BJ (cell line): ENCODE measurements around the gene RNF11. TPM values are rescaled to one million over a fixed set of nuclear protein-coding genes. Genes with fewer than 3 reads are reported as not detected.

Experiments used
- CTCF ChIA-PET: fragments of 350-600 bp; formaldehyde crosslinking; extraction: SDS; loops from one replicate; lab custom pipeline; 2021; ENCODE audit warnings: antibody characterized with exemption, inconsistent platforms; lab: Yijun Ruan, JAX
- POLR2A ChIA-PET: fragments of 300-600 bp; sonication (Branson Sonifier 250); formaldehyde crosslinking; extraction: SDS; loops from one replicate; lab custom pipeline; 2021; ENCODE audit warnings: antibody characterized with exemption; lab: Charles Lee
- DNase-seq: peaks from one replicate; pipeline ENCODE4 v3.0.0-alpha.2; 2011; ENCODE audit warnings: low read depth
- H3K27me3 ChIP-seq: 2 replicates; pipeline ENCODE4 v1.6.0; 2011; ENCODE audit warnings: low read length; ENCODE audit not compliant: control insufficient read depth, insufficient read depth
- H3K36me3 ChIP-seq: 2 replicates; pipeline ENCODE4 v1.5.1; 2011; ENCODE audit warnings: low read length; ENCODE audit not compliant: control insufficient read depth, insufficient read depth
- H3K4me3 ChIP-seq: 2 replicates; pipeline ENCODE4 v1.5.1; 2011; ENCODE audit warnings: low read depth, mild to moderate bottlenecking, control low read depth, low read length
- polyA plus RNA-seq: library from polyadenylated mRNA; depleted of rRNA; stranded (reverse); fragments of >200 nt; gene quantifications from 2 replicates; pipeline ENCODE4 v1.2.3, GENCODE V29; 2011
- TF ChIP-seq, protein P1 (sequence below): IDR thresholded peaks from 2 replicates; pipeline ENCODE4 v1.5.1; 2011; ENCODE audit warnings: low read depth, mild to moderate bottlenecking, control low read depth, inconsistent platforms, low read length, moderate library complexity; ENCODE audit not compliant: insufficient read depth

The RNF11 gene
- polyA plus RNA-seq, 1 experiment = 81.5 TPM

DNA sequence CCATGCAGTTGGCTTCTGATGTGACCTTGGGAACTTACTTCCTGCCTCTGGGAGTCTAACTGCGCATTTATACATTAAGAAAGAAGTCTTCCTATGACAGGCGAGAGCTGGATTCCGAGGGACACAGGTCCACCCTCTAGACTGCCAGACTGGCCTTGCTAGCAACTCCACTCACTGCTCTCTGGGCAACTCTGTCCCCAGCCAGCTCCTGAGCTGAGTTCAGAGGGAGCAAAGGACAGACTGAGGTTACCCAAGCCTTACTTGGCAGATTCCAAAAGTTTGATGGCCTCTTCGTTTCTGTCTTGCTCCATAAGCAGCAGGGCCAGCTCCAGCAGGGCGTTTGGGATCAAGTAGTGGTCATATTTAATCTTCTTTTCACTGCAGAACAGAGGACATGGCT lies 52.5 kb downstream of the RNF11 start:
- Histone ChIP-seq H3K27me3 (no peaks in the 10 kb centered on the region), H3K36me3 (peaks cover 1% of the 10 kb centered on the region; the same call in 1 of the 2 replicates), H3K4me3 (no peak overlapping the region)
- no peak for DNase-seq
- POLR2A ChIA-PET = interaction anchor here (0.6 kb wide), 1 partner anchor 35 kb away, joined by 3 read pairs; no protein-coding TSS in a partner anchor
- CTCF ChIA-PET = interaction anchor here (1.5 to 2.0 kb wide), 3 partner anchors 8 to 99 kb away, joined by 3 to 13 read pairs (median 6); no protein-coding TSS in a partner anchor
- TF ChIP-seq, protein P1, sequence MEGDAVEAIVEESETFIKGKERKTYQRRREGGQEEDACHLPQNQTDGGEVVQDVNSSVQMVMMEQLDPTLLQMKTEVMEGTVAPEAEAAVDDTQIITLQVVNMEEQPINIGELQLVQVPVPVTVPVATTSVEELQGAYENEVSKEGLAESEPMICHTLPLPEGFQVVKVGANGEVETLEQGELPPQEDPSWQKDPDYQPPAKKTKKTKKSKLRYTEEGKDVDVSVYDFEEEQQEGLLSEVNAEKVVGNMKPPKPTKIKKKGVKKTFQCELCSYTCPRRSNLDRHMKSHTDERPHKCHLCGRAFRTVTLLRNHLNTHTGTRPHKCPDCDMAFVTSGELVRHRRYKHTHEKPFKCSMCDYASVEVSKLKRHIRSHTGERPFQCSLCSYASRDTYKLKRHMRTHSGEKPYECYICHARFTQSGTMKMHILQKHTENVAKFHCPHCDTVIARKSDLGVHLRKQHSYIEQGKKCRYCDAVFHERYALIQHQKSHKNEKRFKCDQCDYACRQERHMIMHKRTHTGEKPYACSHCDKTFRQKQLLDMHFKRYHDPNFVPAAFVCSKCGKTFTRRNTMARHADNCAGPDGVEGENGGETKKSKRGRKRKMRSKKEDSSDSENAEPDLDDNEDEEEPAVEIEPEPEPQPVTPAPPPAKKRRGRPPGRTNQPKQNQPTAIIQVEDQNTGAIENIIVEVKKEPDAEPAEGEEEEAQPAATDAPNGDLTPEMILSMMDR = no peak

DNA sequence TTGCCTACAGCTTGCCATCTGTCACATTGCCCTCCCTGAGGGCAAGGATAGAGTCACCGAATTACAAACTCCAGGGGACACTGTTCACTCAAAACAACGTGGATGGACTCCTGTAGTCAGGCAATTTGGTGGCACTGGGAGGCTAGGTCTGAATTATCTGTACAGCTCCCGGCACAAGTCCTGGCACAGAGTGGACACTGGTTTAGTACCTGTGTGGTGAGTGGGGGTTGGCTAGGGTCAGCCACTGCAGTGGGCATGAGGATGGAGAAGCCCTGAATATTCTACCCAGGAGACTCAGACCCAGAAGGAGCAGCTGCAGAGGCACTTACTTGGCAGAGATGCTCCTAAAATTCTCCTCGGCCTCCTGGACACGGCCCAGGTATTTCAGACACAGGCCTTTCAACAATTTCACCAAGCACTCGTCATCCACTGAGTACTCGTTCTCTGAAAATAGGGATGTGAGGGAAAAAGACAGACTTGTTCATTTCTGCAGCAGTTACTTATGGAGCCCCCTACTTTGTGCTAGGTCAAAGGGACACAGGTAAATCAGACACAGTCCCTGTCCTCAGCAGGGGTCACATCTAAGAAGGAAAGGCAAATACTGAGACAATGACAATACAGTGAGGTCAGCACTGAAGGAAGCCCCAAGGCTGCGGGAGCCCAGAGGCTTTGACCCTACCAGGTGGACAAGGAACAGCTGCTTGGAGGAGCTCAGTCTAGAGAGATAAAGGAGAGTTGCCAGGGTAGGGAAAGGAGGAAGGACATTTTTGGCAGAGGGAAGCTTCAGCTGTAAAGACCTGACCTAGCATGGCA lies 53.8 kb downstream of the RNF11 start:
- ChIA-PET POLR2A (no interaction called here), CTCF (interaction anchor here (1.1 kb wide), 1 partner anchor 13 kb away, joined by 3 read pairs; no protein-coding TSS in a partner anchor)
- no peak for DNase-seq
- Histone ChIP-seq H3K4me3 (no peak overlapping the region), H3K36me3 (peaks cover 1% of the 10 kb centered on the region; the same call in 1 of the 2 replicates), H3K27me3 (no peaks in the 10 kb centered on the region)
- TF ChIP-seq, protein P1 = no peak

DNA sequence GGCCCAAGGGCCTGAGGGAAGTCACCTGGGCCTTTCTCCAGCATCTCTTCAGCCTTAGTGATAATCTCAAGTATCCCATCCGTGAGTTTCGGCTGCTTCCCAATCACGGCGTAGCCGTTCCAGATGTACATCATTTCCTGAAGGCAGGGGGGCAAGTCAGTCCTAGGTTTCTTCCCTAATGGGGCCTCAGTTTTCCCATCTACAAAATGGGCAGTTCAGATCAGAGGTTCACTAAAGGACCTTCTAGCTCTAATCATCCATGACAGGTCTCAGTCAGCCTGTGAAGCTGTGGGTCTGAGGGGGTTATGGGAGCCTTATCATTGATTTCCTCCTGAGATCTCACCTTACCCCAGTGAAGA lies 54.4 kb downstream of the RNF11 start:
- TF ChIP-seq, protein P1 = no peak
- ChIA-PET POLR2A (no interaction called here), CTCF (interaction anchor here (0.6 to 1.1 kb wide), 2 partner anchors 14 to 319 kb away, joined by 3 read pairs; no protein-coding TSS in a partner anchor)
- Histone ChIP-seq H3K27me3 (no peaks in the 10 kb centered on the region), H3K4me3 (no peak overlapping the region), H3K36me3 (peaks cover 1% of the 10 kb centered on the region; the same call in 1 of the 2 replicates)
- DNase-seq = no peak

DNA sequence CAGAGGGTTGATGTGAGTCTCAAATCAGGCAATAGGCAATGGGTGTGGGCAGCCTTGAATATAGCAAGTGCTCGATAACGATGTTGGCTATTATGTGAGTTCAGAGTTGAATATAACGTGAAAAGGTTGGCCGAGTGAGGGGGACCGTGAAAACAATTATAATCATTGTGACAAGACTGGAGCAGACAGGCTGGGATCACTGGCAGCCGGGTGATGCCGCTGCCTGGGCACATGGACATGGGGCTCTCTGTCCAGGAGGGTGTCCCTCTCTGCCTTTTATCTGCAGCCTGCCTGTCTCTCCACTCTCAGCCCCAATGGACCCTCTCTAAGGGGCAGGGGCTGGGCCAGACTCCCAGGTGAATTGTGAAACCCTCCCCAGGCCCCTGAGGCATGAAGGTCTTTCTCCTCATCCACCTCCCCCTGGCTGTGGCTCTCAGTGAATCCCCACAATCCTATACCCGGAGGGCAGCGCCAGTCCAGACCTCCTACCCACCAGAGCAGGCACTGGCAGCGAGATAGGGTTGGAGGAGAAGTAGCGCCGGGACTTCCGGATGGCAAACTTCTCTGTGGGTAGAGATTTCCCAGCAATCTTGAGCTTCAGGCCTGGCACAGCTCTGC lies 57.9 kb downstream of the RNF11 start:
- ChIA-PET CTCF (interaction anchor here (1.1 to 4.5 kb wide), 3 partner anchors 12 to 101 kb away, joined by 3 to 41 read pairs (median 5); no protein-coding TSS in a partner anchor), POLR2A (no interaction called here)

More for the DNA sequence above, 57.9 kb downstream of the RNF11 start:
- Histone ChIP-seq H3K36me3 (no peaks in the 10 kb centered on the region), H3K27me3 (no peaks in the 10 kb centered on the region), H3K4me3 (no peak overlapping the region)
- TF ChIP-seq, protein P1 = no peak
- DNase-seq = no peak
